H1 (cell line): ENCODE measurements around the gene HRH3. TPM values are rescaled to one million over a fixed set of nuclear protein-coding genes. Genes with fewer than 3 reads are reported as not detected.

Experiments
- CHD7 ChIP-seq: fragments of 300-600 bp; sonication (generic); IDR thresholded peaks from 2 replicates; pipeline ENCODE4 v1.7.1; 2012; ENCODE audit warnings: low read length, moderate library complexity, mild to moderate bottlenecking, inconsistent platforms; ENCODE audit not compliant: insufficient replicate concordance
- KDM5A ChIP-seq: fragments of 200-600 bp; IDR thresholded peaks from 2 replicates; pipeline ENCODE4 v1.7.1; 2012; ENCODE audit warnings: mild to moderate bottlenecking, low read length, inconsistent platforms, mixed read lengths
- SIX5 ChIP-seq: IDR thresholded peaks from 2 replicates; pipeline ENCODE4 v1.6.1; 2011; ENCODE audit warnings: mild to moderate bottlenecking, low read depth, low read length
- polyA plus RNA-seq, 7 experiments: library from polyadenylated mRNA; depleted of rRNA in 3 of 7; stranded (reverse) in 5 of 7; unstranded in 2 of 7; fragments of >200 nt in 5 of 7; fragments of 200-250 nt in 2 of 7; gene quantifications; 1 replicate in 5 of 7; 2 replicates in 1 of 7; 4 replicates in 1 of 7; pipeline versions ENCODE4 v1.2.1 to v1.2.3, GENCODE V29; 2011 to 2013; ENCODE audit warnings: missing spikeins in 2 of 7, mixed read lengths in 2 of 7
- total RNA-seq: library from RNA; stranded (reverse); fragmentation: NEBNext Ultra II Directional; extraction: Animal tissue kit (Norgen Biotek cat#: 25700); gene quantifications from 2 replicates; pipeline ENCODE4 v1.2.1, GENCODE V29; 2021

The HRH3 gene
- total and polyA plus RNA-seq, 2 of the 8 experiments (the other 6 are each of a cell fraction or from before 2014, with no cell fraction given), result 2.0 to 4.5 TPM

- TF ChIP-seq CHD7, result no peak
- TF ChIP-seq KDM5A, result no peak
- TF ChIP-seq SIX5, result no peak
- TF ChIP-seq, all 59 proteins: peak for 0
Measured at GRCh38 chr20:62171245-62171644, 48.8 kb downstream of the HRH3 start (continued).
